GM23338 (cell line): ENCODE measurements around the gene UBE2E2. TPM values are rescaled to one million over a fixed set of nuclear protein-coding genes. Genes with fewer than 3 reads are reported as not detected.

Source experiments
- ATAC-seq: fragments of 200-7000 bp; cut with Tn5 transposase; 3 replicates; pipeline ENCODE4 v1.9.1; 2020
- DNase-seq: peaks from one replicate; pipeline ENCODE4 v3.0.0-alpha.2; 2015; ENCODE audit warnings: low spot score
- H2AFZ ChIP-seq: fragments of 200-600 bp; sonication (generic); 2 replicates; pipeline ENCODE4 v1.8.0; 2016; ENCODE audit warnings: antibody characterized with exemption, mild to moderate bottlenecking, moderate library complexity
- H3F3A ChIP-seq: fragments of 200-600 bp; sonication (generic); replicated peaks from 2 replicates; pipeline ENCODE4 v1.8.0; 2017; ENCODE audit warnings: antibody characterized with exemption, mixed run types, low read depth
- H3K27ac ChIP-seq: fragments of 200-600 bp; sonication (generic); 2 replicates; pipeline ENCODE4 v1.6.1; 2016; ENCODE audit warnings: low read depth
- H3K27me3 ChIP-seq: fragments of 200-600 bp; sonication (generic); 2 replicates; pipeline ENCODE4 v1.8.0; 2016; ENCODE audit warnings: mild to moderate bottlenecking, mixed run types, moderate library complexity; ENCODE audit not compliant: insufficient read depth
- H3K36me3 ChIP-seq: fragments of 200-600 bp; sonication (generic); 2 replicates; pipeline ENCODE4 v1.8.0; 2016; ENCODE audit warnings: mild to moderate bottlenecking; ENCODE audit not compliant: insufficient read depth
- H3K4me1 ChIP-seq: fragments of 200-600 bp; sonication (generic); 2 replicates; pipeline ENCODE4 v1.8.0; 2016; ENCODE audit warnings: mild to moderate bottlenecking, moderate library complexity; ENCODE audit not compliant: insufficient read depth
- H3K4me2 ChIP-seq: fragments of 200-600 bp; sonication (generic); 2 replicates; pipeline ENCODE4 v1.7.1; 2017; ENCODE audit warnings: mixed run types
- H3K4me3 ChIP-seq: fragments of 200-600 bp; sonication (generic); 2 replicates; pipeline ENCODE4 v1.6.1; 2016; ENCODE audit warnings: mixed run types
- H3K79me2 ChIP-seq: fragments of 200-600 bp; sonication (generic); replicated peaks from 2 replicates; pipeline ENCODE4 v1.8.0; 2017; ENCODE audit warnings: mild to moderate bottlenecking; ENCODE audit not compliant: insufficient read depth
- H3K9me2 ChIP-seq: fragments of 200-600 bp; sonication (generic); 2 replicates; pipeline ENCODE4 v1.8.0; 2017; ENCODE audit not compliant: insufficient read depth
- H4K20me1 ChIP-seq: fragments of 200-600 bp; sonication (generic); replicated peaks from 2 replicates; pipeline ENCODE4 v1.8.0; 2017; ENCODE audit warnings: mild to moderate bottlenecking; ENCODE audit not compliant: insufficient read depth
- H3K27ac Mint-ChIP-seq: 2 replicates; pipeline ENCODE4 v1.8.0; 2020; ENCODE audit warnings: inconsistent platforms, mild to moderate bottlenecking, moderate library complexity, mixed read lengths
- H3K27me3 Mint-ChIP-seq: 3 replicates; pipeline ENCODE4 v1.8.0; 2022; ENCODE audit warnings: low read depth, mild to moderate bottlenecking, moderate library complexity, mixed read lengths, inconsistent platforms; ENCODE audit not compliant: insufficient read depth, poor library complexity
- H3K36me3 Mint-ChIP-seq: 3 replicates; pipeline ENCODE4 v1.8.0; 2021; ENCODE audit warnings: low read depth, mild to moderate bottlenecking, inconsistent platforms, moderate library complexity, mixed read lengths
- H3K4me1 Mint-ChIP-seq: 3 replicates; pipeline ENCODE4 v1.8.0; 2020; ENCODE audit warnings: mild to moderate bottlenecking, inconsistent platforms, mixed read lengths
- H3K4me3 Mint-ChIP-seq: 3 replicates; pipeline ENCODE4 v1.8.0; 2021; ENCODE audit warnings: moderate library complexity, mild to moderate bottlenecking, inconsistent platforms, mixed read lengths
- H3K9me3 Mint-ChIP-seq: 3 replicates; pipeline ENCODE4 v1.8.0; 2020; ENCODE audit warnings: moderate library complexity, mild to moderate bottlenecking, inconsistent platforms, mixed read lengths
- CTCF ChIP-seq, 2 experiments: fragments of 200-600 bp in 1 of 2; sonication (generic) in 1 of 2; conservative IDR thresholded peaks; 2 replicates each; pipeline versions ENCODE4 v1.5.1 to v1.6.1; 2016 to 2017; ENCODE audit warnings: antibody characterized with exemption in 2 of 2, low read depth in 2 of 2, mild to moderate bottlenecking in 2 of 2, moderate library complexity in 1 of 2
- ETS1 ChIP-seq: IDR thresholded peaks from 2 replicates; pipeline ENCODE4 v1.6.1; 2016; ENCODE audit warnings: antibody characterized with exemption
- EZH2 ChIP-seq: fragments of 200-600 bp; sonication (generic); IDR thresholded peaks from one replicate; pipeline ENCODE4 v1.8.0; 2017; ENCODE audit warnings: antibody characterized with exemption, mild to moderate bottlenecking, low read depth; ENCODE audit not compliant: unreplicated experiment
- EZH2phosphoT487 ChIP-seq: fragments of 200-600 bp; sonication (generic); IDR thresholded peaks from one replicate; pipeline ENCODE4 v1.8.1; 2018; ENCODE audit warnings: antibody characterized with exemption; ENCODE audit not compliant: unreplicated experiment
- JUNB ChIP-seq: IDR thresholded peaks from one replicate; pipeline ENCODE4 v1.6.1; 2016; ENCODE audit warnings: antibody characterized with exemption; ENCODE audit not compliant: unreplicated experiment
- POLR2AphosphoS5 ChIP-seq: IDR thresholded peaks from 2 replicates; pipeline ENCODE4 v1.6.1; 2016; ENCODE audit warnings: antibody characterized with exemption, low read depth
- STAT1 ChIP-seq: IDR thresholded peaks from one replicate; pipeline ENCODE4 v1.6.1; 2016; ENCODE audit warnings: antibody characterized with exemption; ENCODE audit not compliant: unreplicated experiment
- ZNF114 ChIP-seq: fragments of 250-450 bp; sonication (Bioruptor Pico); IDR thresholded peaks from 2 replicates; pipeline ENCODE4 v1.5.0; 2020; ENCODE audit warnings: mild to moderate bottlenecking, moderate library complexity
- ZNF331 ChIP-seq: fragments of 250-450 bp; sonication (Bioruptor Pico); IDR thresholded peaks from 2 replicates; pipeline ENCODE4 v1.5.0; 2020; ENCODE audit warnings: low read depth, mild to moderate bottlenecking, moderate library complexity
- ZNF462 ChIP-seq: fragments of 250-450 bp; sonication (Bioruptor Pico); IDR thresholded peaks from 2 replicates; pipeline ENCODE4 v1.5.0; 2020; ENCODE audit warnings: mild to moderate bottlenecking, moderate library complexity
- polyA plus RNA-seq: library from polyadenylated mRNA; unstranded; fragments of >200 nt; fragmentation: Nextera tagmentation; extraction: Ambion mirVana; gene quantifications from 2 replicates; pipeline ENCODE4 v1.2.1, GENCODE V29; 2016
- total RNA-seq: library from RNA; depleted of rRNA; stranded (reverse); fragments of >200 nt; shearing (Covaris generic); gene quantifications from 2 replicates; pipeline ENCODE4 v1.2.3, GENCODE V29; 2014

UBE2E2 gene
- total and polyA plus RNA-seq, 2 experiments from 2014 or later: 86.9 to 169 TPM

GRCh38 chr3:23246651-23247050, 43.5 kb downstream of the UBE2E2 start:
- Histone ChIP-seq H3K27me3 (no peaks in the 10 kb centered on the region), H3K4me2 (no peak overlapping the region), H2AFZ (no peak overlapping the region), H3K9me2 (no peaks in the 10 kb centered on the region), H3K4me1 (peaks cover 6% of the 10 kb centered on the region), H3K79me2 (peaks cover 93% of the 10 kb centered on the region), H3K27ac (no peak overlapping the region), H3K4me3 (no peak overlapping the region), H4K20me1 (peaks cover 3% of the 10 kb centered on the region), H3K36me3 (no peaks in the 10 kb centered on the region), H3F3A (no peaks in the 10 kb centered on the region)
- Mint-ChIP-seq H3K9me3 (no peaks in the 10 kb centered on the region), H3K4me1 (peaks cover 13% of the 10 kb centered on the region; the same call in 2 of the 3 replicates), H3K27me3 (peaks cover 3% of the 10 kb centered on the region), H3K27ac (no peak overlapping the region), H3K4me3 (no peak overlapping the region), H3K36me3 (no peaks in the 10 kb centered on the region; the same call in 2 of the 3 replicates)
- DNase-seq: no peak
- TF ChIP-seq ZNF462 (CRISPR knock-in tag) (no peak), EZH2phosphoT487 (no peak), EZH2 (no peak), STAT1 (no peak), POLR2AphosphoS5 (no peak), JUNB (no peak), CTCF (conservative IDR thresholded peaks at IDR 0.05; ENCODE audit: low read depth in 2 of 2) (no peak), ZNF114 (no peak), ZNF331 (CRISPR knock-in tag) (no peak), ETS1 (no peak)
- ATAC-seq: no peak
